SJCRH30 (cell line): ENCODE results near the gene TUBB4B. TPM values are rescaled to one million over a fixed set of nuclear protein-coding genes. Genes with fewer than 3 reads are reported as not detected.

Experiments used
- DNase-seq, 2 experiments: peaks; one replicate each; pipeline ENCODE4 v3.0.0-alpha.2; 2015 to 2020
- H3K27ac ChIP-seq: fragments of 250-450 bp; sonication (Bioruptor Pico); 2 replicates; pipeline ENCODE4 v1.5.1; 2020; ENCODE audit warnings: mild to moderate bottlenecking, moderate library complexity
- H3K27me3 ChIP-seq: fragments of 250-450 bp; sonication (Bioruptor Pico); 2 replicates; pipeline ENCODE4 v1.5.1; 2020; ENCODE audit warnings: mild to moderate bottlenecking, moderate library complexity
- H3K36me3 ChIP-seq: fragments of 250-450 bp; sonication (Bioruptor Pico); 2 replicates; pipeline ENCODE4 v1.5.1; 2020; ENCODE audit warnings: mild to moderate bottlenecking, moderate library complexity
- H3K4me1 ChIP-seq: fragments of 250-450 bp; sonication (Bioruptor Pico); 2 replicates; pipeline ENCODE4 v1.5.1; 2020; ENCODE audit warnings: mild to moderate bottlenecking, moderate library complexity
- H3K4me3 ChIP-seq: fragments of 250-450 bp; sonication (Bioruptor Pico); 2 replicates; pipeline ENCODE4 v1.5.1; 2020; ENCODE audit warnings: mild to moderate bottlenecking, moderate library complexity
- H3K9me3 ChIP-seq: fragments of 250-450 bp; sonication (Bioruptor Pico); replicated peaks from 2 replicates; pipeline ENCODE4 v1.5.1; 2020; ENCODE audit warnings: mild to moderate bottlenecking, moderate library complexity
- total RNA-seq: library from RNA; depleted of rRNA; stranded (reverse); fragments of >200 nt; shearing (Covaris generic); gene quantifications from 2 replicates; pipeline ENCODE4 v1.2.3, GENCODE V29; 2014

The TUBB4B gene
- total RNA-seq, 1 experiment from 2014 or later = 528 TPM

DNA sequence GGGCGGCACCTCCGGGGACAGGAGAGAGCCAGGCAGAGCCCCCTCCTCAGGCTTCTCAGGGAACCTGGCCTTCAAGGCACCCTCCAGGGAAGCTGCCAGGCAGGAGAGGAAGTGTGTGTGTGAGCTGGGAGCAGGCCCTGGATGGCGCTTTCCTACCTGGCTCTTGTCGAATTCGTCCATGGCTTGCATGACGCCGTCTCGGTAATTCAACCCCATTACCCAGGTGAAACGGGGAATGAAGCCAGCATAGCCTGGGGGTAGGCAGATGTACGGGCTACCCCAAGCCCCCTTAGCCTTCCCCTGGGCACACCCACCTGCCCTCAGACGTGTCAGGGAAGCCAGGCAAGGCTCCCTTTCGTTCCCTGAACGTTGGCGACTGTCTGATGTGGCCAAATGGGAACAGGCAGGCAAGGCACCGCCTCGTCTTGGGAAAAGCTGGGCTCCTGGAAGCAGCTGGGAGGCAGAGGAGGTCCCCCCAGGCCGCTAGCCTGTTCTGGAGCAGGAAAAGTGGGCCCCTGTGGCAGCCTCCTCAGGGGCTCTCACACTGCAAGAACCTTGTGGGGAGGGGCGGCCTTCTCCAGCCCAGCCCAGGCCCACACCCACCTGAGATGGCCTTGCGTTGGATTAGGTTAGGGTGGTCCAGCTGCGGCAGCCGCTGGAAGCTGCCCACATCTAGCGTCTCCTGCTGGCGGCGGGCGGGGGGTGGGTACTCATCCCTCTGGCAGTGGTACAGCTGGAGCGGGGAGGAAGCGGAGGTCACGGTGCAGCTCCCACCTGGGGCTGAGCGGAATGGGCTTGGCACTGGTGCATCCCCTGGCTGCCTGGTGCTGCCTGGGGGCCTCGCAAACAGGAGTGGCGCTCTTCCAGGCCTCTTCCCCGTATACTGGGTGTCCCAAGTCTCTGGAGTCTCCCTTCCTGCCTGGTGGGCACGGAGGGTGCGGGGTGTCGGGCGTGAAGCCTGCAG is 3.7 kb downstream of the TUBB4B start:
- Histone ChIP-seq H3K36me3 (peaks cover 23% of the 10 kb centered on the region), H3K27me3 (peaks cover 14% of the 10 kb centered on the region), H3K4me1 (peaks cover 11% of the 10 kb centered on the region; the same call in 1 of the 2 replicates), H3K27ac (no peak overlapping the region), H3K9me3 (no peaks in the 10 kb centered on the region), H3K4me3 (no peak overlapping the region)
- DNase-seq = no peak

DNA sequence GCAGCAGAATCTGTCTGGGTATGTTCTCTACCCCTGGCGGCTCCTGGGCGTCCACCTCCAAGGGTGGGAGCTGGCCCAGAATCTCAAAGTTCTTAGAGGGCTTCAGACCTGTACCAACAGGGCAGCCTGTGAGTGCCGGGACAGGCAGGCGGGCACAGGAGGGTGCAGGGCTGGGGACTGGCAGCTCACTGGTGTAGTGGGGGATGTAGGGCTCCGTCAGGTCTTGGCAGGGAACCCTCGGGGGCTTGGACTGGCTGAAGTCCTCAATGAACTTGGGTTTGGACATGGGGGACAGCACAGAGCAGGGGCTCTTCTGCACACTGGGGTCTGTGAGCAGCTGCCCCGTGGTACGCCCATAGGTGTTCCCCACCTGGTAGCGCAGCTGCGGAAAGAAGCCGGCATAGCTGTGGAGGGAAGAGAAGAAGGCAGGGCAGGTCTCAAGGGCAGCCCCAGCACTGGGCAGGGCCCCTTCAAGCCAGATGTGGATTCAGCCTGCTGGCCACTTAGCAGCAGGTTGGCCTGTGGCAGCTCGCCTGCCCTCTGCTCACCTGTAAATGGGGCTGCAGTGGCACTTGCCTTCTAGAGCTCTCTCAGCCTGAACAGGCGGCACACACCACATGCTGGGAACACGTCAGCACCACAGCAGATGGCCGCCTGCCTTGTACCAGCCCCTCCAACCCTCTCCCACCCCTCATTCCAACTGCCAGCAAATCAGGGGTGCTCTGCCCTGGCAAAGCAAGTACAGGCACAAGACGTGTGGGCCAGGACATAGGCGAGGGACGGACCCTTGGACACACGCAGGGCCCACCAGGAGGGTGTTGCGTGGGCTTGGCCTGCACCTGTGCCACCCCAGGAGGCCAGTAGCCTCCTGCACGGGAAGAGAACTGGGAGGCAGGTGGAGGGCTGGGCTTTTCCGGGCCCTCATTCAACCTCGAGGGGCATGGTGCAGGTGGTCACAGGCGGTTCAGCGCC is 4.6 kb downstream of the TUBB4B start:
- Histone ChIP-seq H3K27ac (no peak overlapping the region), H3K36me3 (peaks cover 23% of the 10 kb centered on the region), H3K4me3 (no peak overlapping the region), H3K27me3 (peaks cover 18% of the 10 kb centered on the region), H3K4me1 (peaks cover 11% of the 10 kb centered on the region; the same call in 1 of the 2 replicates), H3K9me3 (no peaks in the 10 kb centered on the region)
- DNase-seq = no peak

DNA sequence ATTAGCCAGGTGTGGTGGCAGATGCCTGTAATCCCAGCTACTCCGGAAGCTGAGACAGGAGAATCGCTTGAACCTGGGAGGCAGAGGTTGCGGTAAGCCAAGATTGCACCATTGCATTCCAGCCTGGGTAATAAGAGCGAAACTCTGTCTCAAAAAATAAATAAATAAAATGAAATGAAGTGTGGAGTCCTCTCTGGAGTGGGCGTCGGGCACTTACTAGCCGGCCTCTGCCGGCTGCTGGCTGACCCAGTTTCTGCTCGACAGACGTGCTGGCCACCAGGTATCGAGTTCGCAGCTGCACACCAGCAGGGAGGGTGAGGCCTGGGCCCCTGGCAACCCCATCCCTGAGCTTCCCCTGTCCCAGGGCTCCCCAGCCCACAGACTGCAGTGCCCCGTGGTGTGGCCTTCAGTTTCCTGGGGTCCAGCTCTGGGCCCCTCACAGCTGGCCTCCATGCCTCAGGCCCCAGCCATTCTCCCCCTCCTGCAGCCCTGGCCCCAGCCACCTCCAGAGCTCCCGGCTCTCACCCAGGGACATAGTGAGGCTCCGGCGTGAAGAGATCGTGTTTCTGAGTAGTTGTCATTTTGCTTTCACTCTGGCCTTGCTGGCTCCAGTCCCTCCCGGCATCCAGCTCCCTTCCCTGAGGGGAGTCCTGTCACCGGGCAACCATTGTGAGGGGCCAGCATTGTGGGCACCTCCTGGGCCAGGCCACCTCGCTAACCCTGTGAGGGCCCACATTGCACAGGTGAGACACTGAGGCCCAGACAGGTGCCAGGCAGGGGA is 6.2 kb downstream of the TUBB4B start:
- DNase-seq = peak in 1 of 2 experiments; percentile 52
- Histone ChIP-seq H3K27ac (no peak overlapping the region), H3K9me3 (no peaks in the 10 kb centered on the region)

DNA sequence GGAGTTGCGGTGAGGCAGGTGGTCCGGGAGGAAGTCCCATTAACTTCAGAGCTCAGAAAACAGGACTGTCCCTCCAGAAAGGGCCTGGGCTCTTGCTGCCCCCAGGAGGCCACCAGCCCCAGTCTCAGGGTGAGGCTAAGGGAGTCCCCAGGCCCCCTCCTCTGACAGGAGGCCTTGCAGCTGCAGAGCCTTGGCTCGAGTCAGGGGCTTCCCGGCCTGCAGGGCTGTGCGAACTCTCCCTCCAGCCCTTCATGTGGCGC is 6.8 kb downstream of the TUBB4B start:
- H3K36me3 ChIP-seq = peaks cover 10% of the 10 kb centered on the region
- H3K9me3 ChIP-seq = no peaks in the 10 kb centered on the region
- peaks cover 8% of the 10 kb centered on the region; the same call in 1 of the 2 replicates for H3K4me1 ChIP-seq
- no peak overlapping the region for H3K27ac ChIP-seq
- H3K27me3 ChIP-seq = peaks cover 18% of the 10 kb centered on the region
- no peak for DNase-seq
- H3K4me3 ChIP-seq = no peak overlapping the region

More for the DNA sequence above, 6.2 kb downstream of the TUBB4B start:
- H3K36me3 ChIP-seq = peaks cover 15% of the 10 kb centered on the region
- peaks cover 18% of the 10 kb centered on the region for H3K27me3 ChIP-seq
- H3K4me3 ChIP-seq = no peak overlapping the region
- peaks cover 11% of the 10 kb centered on the region; the same call in 1 of the 2 replicates for H3K4me1 ChIP-seq

DNA sequence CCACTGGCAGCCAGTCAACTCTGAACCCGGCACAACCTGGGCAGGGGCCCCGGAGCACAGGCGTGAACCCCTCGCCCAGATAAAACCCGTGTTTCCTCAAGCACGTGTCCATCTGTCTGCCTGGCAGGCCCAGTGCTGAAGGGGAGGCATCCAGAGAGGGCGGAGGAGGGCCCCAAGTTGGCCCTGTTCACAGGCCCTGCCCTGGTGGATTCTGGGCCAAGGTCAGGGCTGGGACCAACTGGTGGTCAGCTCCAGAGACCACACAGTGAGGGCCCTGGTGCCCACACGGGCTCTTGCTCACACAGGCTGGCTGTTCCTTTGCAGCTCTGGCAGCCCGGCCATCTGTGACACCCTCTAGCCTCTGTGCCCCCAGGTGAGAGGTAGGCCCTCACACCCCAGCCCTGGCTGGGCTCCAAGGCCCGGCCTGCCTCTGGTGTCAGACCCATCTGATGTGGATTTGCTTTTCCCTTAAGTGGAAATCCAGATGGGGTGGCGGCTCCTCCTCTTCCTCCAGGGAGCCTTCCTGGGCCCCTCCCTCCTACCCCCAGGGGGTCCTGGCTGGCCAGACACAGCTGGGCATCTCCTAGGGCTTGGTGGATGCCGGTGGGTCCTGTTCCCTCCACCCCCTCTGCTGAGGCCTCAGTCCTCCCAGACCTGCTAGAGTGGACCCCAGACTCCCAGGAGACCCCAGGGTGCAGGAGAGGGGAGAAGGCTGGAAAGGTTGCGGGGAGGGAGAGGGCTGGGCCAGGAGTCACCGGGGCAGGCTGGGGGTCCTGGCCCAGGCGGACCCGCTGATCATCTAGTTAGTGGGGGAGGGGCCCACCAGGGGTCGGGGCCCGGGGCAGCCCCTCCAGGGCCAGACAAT is 9.5 kb downstream of the TUBB4B start:
- no peak overlapping the region for H3K4me3 ChIP-seq
- no peak overlapping the region for H3K27ac ChIP-seq
- no peaks in the 10 kb centered on the region for H3K9me3 ChIP-seq
- peaks cover 11% of the 10 kb centered on the region for H3K4me1 ChIP-seq
- H3K36me3 ChIP-seq = no peaks in the 10 kb centered on the region
- no peak for DNase-seq
- H3K27me3 ChIP-seq = peaks cover 18% of the 10 kb centered on the region

DNA sequence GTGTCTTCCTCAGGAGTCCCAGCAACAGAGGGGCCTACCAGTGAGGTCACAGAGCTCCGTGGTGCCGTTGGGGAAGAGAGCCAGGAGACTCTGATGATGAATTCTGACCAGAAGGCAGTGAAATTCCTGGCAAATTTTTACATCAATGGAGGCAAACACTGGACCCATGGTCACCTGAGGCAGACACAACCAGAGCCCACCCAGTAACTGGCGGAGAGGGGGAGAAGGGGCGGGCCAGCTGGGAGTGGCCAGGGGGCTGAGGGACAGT is 10.0 kb downstream of the TUBB4B start, which contains the start of gene STPG3:
TSS of gene STPG3 (plus strand) at position 93 of the 268 bp plus-strand sequence. CDS start at position 94, 1 bp downstream.
- DNase-seq = no peak
- Histone ChIP-seq H3K4me3 (no peak within 1 kb of the TSS), H3K9me3 (no peaks in the 10 kb centered on the region), H3K36me3 (0 out of 2 replicates have a peak, but pooled peaks cover under 1% of the 10 kb centered on the region), H3K27ac (no peak within 1 kb of the TSS), H3K27me3 (peaks cover 18% of the 10 kb centered on the region), H3K4me1 (peaks cover 13% of the 10 kb centered on the region)

DNA sequence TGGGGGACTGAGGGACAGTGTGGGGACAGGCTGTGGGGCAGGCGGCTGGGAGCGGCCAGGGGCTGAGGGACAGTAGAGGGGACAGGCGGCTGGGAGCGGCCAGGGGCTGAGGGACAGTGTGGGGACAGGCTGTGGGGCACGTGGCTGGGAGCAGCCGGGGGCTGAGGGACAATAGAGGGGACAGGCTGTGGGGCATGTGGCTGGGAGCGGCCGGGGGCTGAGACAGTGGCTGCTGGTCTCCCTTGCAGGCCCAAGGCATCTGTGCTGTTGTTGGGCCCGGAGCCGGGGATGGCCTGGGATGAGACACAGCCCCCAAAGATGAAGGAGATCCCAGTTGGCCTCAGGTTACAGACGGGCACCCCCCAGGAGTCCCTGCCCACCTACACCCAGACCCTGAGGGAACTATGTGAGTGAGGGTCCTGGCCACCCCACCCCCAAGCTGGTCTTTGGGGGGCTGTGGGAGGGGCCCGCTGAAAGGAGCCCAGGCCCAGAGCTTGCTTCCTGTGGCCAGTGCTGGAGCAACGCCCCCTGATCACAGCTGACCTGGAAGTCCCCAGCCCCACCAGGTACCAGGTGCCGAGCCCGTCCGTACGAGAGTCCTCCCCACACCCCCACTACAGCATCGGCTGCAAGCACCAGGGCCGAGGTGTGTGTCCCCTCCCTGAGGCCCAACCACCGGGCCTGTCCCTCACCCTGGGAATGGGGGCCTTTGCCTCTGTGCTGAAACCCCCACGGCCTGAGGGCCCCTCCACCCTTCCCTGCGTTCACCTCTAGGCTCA is 10.6 kb downstream of the TUBB4B start:
- Histone ChIP-seq H3K27me3 (peaks cover 18% of the 10 kb centered on the region), H3K36me3 (0 out of 2 replicates have a peak, but pooled peaks cover 3% of the 10 kb centered on the region), H3K4me3 (no peak overlapping the region), H3K27ac (no peak overlapping the region), H3K9me3 (no peaks in the 10 kb centered on the region), H3K4me1 (peaks cover 14% of the 10 kb centered on the region)
- no peak for DNase-seq

DNA sequence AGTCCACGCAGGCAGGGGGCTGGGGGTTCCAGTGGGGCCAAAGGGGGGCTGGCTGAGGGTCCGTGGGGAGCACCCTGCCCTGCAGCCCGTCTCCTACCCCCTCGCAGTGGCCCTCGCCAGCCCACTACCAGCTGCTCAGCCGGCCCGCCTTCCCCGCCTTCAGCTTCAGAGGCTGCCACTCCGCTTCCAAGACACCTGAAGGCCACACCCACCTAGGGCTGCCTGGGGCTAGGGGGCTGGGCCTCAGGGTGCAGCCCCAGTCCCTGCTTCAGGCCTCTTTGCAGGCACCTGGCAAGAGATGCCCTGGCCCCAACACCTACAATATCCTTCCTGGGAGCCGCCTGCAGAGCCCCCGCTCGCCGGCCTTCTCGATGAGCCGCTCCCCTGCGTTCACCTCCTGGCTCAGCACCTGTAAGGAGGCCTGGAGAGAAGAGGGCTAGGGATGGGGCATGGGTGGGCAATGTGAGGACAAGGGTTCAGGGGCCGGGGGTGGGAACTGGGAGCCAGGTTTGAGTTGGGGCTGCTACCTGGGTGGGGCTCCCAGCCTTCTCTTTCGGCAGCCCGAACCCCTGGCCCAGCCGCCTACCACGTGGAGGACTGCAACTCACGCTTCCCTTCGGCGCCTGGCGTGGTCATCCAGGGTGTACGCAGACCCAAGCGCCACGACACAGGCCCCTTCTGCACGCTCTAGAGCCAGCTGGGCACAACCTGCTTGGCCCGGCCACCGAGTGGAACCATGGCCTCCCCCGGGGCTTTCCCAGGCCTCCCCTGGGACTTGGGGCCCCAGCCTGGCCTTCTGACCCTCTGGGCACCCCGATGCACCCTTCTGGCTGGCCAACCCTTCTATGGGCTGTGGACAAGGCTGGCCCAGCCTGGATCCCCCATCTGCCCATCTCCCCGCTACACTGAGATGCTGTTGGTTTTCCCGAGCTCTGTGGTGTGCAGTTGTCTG is 11.7 kb downstream of the TUBB4B start:
- H3K27me3 ChIP-seq = peaks cover 15% of the 10 kb centered on the region
- no peak overlapping the region for H3K4me3 ChIP-seq
- no peak overlapping the region for H3K27ac ChIP-seq
- H3K4me1 ChIP-seq = peaks cover 8% of the 10 kb centered on the region
- DNase-seq = no peak
- 0 out of 2 replicates have a peak, but pooled peaks cover 3% of the 10 kb centered on the region for H3K36me3 ChIP-seq
- H3K9me3 ChIP-seq = no peaks in the 10 kb centered on the region

DNA sequence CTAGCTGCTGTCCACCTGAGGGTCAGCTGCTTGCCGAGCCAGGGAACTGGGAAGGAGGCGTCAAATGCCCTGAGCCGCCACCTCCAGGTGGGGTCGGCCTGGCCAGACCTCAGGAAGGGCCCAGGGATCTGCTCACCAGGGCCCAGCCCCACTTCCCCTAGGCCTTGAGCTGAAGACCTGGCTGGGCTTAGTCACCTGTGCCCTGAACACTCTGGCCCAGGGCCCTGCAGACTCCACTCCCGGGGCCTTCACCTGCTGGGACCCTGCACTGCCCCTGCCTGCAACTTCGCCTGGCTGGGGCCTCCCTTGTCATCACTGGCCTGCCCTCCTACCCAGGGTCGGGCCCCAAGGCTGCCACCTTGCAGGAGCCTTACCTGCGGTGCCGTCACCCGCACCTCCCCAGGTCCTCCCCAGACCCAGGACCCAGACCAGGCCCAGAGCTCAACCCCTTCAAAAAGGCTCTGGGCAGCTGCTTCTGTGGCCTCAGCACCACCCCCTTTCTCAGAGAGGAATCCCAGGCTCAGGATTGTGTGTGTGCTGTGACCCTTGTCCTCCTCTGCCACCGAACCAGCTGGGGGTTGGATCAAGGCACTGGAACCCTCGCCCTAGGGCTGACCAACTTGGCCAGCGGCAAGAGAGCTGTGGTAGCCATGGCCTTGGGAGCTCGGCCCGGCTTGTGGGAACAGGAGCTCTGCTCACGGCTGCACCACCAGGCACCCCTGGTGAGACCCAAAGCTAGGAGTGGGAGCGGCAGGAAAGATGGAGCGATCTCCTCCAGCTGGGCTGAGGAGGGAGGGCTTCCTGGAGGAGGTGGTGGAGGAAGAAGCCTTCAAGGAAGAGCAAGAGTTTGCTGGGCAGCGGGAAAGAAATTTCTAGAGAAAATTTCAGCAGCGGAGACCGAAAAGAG is 12.9 kb downstream of the TUBB4B start:
- Histone ChIP-seq H3K27me3 (peaks cover 10% of the 10 kb centered on the region), H3K9me3 (no peaks in the 10 kb centered on the region), H3K36me3 (peaks cover 8% of the 10 kb centered on the region; the same call in 1 of the 2 replicates), H3K27ac (no peak overlapping the region), H3K4me3 (peak overlapping the region; percentile 98), H3K4me1 (peaks cover 8% of the 10 kb centered on the region)
- peak in 1 of 2 experiments; percentile 41 for DNase-seq

DNA sequence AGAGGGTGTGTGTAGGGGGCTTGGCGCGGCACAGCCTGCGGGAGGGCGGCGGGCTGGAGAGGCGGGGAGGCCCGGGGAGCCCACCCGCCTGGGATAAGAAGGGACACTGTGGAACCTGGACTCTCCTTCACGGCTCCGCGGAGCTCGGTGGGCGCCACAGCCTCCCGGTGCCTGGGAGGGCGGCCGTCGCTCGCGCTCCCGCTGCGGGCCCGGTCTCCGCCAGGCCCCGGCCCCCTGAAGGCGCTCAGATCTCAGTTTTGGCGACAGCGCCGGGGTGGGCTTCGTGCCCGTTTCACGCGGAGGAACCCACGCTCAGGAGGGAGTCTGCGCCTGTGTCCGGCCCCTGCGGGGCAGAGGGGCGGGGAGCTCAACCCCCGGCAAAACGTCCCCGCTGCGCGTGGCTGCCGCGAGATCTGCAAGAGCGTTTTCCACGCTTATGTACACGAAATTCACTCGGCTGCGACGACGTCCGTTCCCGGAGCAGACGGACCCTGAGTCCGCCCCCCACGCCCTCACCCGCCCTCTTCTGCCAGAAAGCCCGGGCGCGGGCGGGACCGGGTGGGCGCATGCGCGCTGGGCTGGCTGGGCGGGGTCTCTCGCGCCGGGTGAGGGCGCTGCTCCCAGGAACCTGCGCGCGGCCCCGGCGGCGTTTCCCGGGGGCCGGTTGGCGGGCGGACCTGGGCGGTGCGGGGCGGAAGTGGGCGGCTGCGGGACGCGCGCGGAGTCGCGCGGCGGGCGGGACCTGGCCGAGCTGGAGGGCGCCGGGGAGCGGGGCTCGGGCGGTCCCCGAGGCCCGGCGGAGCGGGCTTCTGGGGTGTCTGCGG is 13.7 kb downstream of the TUBB4B start, which contains the start of gene NELFB:
TSS of gene NELFB (plus strand) at position 704 of the 824 bp plus-strand sequence.
- DNase-seq = peak; percentile 93 to 94

More for the DNA sequence above, 13.7 kb downstream of the TUBB4B start, which contains the start of gene NELFB:
- no peaks in the 10 kb centered on the region for H3K9me3 ChIP-seq
- peak within 1 kb of the TSS; percentile 37; the same call in 1 of the 2 replicates for H3K27ac ChIP-seq
- peaks cover 8% of the 10 kb centered on the region for H3K4me1 ChIP-seq
- H3K4me3 ChIP-seq = peak within 1 kb of the TSS; percentile 98
- H3K27me3 ChIP-seq = peaks cover 4% of the 10 kb centered on the region
- H3K36me3 ChIP-seq = peaks cover 9% of the 10 kb centered on the region; the same call in 1 of the 2 replicates
